GM18499 (cell line): Measurements from ENCODE around the gene MMS19.

Experiments
- ATAC-seq: cut with Tn5 transposase; IDR thresholded peaks from one replicate; pipeline ENCODE4 v1.9.1; 2021; ENCODE audit warnings: moderate number of reproducible peaks; ENCODE audit not compliant: insufficient read depth, unreplicated experiment

Gene MMS19

DNA sequence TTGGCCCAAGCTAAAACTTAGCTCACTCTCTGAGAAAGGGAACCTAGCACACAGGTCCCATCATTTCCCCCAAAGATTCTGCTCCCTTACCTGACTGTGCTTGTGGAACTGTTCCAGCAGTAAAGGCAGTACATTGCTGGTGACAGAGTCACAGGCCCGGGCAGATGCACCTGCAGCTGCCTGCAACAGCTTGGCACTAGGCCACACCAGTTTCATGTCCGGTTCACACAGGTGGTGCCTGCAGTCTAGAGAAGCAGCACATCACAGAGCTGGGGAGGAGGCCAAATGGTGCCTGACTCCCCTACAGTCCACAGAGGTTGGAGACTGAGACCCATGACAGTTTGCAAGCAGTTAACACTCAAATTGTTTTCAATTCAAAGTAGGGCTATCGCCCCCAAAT, 30.1 kb downstream of the MMS19 start:
- no peak for ATAC-seq

GRCh38 chr10:97466755-97467154, 31.5 kb downstream of the MMS19 start:
- ATAC-seq: no peak

DNA sequence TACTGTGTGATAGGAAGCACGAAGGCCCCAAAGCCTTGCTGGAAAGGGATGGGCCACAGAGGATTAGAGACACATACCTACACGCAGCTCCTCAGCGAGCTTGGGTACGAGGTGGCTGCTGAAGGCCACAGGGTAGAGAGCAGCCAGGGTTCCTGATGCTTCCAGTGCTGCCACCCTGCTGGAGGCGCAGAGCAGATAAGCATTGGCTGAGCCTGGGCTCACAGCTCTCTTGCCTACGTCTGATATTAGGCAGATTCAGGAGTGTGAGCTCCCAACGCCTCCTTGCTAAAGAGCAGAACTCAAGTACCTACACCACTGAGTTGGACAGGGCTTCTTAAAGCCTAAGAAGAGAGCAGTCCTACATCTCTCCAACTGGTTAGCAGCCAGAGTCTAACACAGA, 32.2 kb downstream of the MMS19 start:
- no peak for ATAC-seq

- no peak for ATAC-seq
Measured at GRCh38 chr10:97464226-97464625, 34.0 kb downstream of the MMS19 start.

- no peak for ATAC-seq
Measured at GRCh38 chr10:97463363-97464132, 34.7 kb downstream of the MMS19 start.

DNA sequence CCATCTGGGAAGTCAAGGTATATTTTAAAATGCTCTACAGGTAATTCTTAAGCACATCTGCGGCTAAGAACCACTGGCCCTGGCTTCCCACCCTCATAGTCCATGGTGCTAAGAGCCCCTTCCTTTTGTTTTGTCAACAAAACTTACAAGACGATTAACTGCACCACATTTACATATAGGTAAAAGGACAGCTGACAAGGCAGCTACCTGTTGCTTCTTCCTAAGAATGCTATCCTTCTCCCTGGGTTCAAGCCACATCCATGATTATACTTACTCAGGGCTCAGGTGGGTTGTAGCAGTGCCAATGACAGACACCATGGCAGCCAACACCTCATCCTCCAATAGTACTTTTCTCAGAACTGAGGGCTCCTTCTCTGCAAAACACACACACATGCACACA, 35.9 kb downstream of the MMS19 start:
- ATAC-seq: no peak

DNA sequence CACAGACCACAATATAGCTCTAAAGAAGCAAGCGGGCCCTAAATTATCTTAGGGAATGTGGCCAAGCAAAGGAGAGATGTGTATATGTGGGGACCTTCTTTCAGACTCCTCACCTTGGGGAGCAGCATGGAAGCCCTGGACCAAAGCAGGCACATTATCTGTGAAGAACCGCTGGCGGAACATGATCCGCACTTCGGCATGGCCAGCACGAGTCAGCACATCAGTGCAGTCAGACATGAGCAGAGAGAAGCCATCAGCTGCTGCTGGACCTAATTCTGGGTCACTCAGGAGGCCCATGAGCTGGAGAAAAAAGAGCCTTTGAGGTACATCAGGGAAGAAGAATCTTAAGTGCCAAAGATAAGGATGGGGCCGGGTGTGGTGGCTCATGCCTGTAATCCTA, 38.3 kb downstream of the MMS19 start:
- ATAC-seq: no peak

DNA sequence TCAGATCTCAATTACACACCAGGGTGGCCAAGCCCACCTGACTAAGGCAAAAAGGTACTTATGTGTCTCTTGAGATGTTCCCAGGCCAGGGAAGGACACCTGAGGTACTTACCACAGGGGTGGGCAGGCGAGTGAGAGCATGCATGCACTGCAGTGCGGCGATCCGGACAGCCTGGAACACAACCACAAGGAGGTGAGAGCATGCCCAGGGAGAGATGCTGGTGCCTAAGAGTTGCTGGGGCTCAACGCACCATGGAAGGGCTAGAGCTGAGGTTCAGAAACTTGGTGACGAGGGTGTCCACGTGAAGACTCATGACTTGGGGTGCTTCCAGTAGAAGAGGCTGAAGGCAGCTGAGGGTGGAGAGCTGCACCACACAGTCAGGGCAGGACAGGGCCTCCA, 39.1 kb downstream of the MMS19 start:
- ATAC-seq: no peak

- no peak for ATAC-seq
Measured at GRCh38 chr10:97456686-97457065, 41.5 kb downstream of the MMS19 start.

GRCh38 chr10:97456034-97456685, 42.1 kb downstream of the MMS19 start:
- no peak for ATAC-seq

GRCh38 chr10:97454330-97455036, 43.7 kb downstream of the MMS19 start:
- ATAC-seq: no peak

DNA sequence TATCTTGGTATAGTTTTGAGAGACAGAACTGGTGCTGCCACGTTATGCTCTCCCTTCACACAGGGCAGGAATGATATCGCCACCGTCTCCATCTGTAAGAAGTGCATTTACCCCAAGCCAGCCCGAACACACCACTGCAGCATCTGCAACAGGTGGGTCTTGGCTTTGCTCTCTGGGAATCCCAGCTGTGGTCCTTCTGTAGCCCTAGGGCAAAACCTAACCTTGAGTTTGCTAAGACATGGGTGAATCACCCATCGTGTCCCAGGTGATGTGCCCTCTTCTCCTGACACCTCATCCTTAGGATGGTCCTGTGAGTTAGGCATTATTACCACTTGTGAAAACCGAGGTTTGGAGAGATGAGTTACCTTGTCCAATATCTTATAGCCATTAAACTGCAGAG, 45.9 kb downstream of the MMS19 start:
- no peak for ATAC-seq

DNA sequence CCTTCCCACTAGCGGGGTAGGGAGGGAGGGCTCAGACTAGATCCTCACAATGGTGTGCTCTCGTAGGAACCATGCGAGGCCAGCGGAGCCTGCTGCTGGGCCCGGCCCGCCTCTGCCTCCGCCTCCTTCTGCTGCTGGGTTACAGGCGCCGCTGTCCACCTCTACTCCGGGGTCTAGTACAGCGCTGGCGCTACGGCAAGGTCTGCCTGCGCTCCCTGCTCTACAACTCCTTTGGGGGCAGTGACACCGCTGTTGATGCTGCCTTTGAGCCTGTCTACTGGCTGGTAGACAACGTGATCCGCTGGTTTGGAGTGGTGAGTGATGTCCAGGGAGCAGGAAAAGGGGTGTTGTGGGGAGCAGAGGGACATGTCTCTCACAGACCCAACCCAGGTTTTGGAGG, 46.6 kb downstream of the MMS19 start:
- no peak for ATAC-seq

- ATAC-seq: no peak
Measured at GRCh38 chr10:97450828-97451227, 47.4 kb downstream of the MMS19 start.

DNA sequence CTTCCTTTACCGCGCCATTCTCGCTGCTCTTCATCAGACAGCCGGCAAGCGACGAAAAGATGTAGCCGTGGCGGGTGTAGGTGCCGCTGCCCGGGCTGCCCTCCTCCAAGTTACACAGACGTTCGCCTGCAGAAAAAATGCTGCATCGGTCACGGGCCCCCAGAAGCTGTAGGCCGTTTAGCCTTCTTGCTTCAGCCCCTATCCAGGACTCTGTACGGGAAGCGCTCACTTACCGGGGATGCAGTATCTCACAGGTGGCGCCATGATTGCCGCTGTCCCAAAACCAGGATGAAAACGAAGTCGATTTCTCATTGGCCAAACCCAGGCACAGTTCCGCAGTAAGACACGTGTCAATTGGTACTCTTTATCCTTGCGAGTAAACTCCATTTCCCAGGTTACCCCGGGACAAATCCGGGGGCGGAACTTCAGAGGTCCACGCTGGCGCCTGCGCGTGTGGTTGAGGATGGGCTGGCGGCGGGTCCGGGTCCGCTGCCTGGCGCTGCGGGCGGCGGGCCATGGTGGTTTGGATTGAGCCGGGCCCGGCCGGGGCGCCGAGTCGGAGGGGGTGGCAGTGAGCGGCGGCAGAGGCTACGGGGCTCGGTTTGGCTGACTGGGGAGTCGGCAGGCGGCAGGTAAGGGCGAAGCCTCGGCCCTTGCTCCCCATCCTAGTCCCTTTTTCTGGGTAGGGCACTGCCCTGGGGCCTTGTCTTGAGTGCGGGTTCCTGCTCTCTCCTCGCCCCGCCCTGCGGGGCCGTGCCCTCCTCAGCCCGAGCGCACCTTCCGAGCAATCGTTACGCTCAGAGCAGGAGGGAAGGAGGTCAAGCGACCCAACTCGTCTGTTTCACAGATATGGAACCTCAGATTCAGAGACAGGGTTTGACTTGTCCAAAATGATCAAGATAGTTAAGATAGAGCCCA, 52.2 kb downstream of the MMS19 start, which contains the start of the genes EXOSC1 and ZDHHC16:
Gene EXOSC1, minus strand, starts transcription at position 285 of the 918 bp plus-strand sequence. Its CDS starts 21 bp downstream, at position 264.
Gene ZDHHC16, plus strand, starts transcription at position 454 of the 918 bp plus-strand sequence. CDS start 5,501 bp downstream, outside the sequence.
- ATAC-seq: peak; percentile 86

GRCh38 chr10:97445357-97445721, 52.9 kb downstream of the MMS19 start:
- ATAC-seq: no peak

DNA sequence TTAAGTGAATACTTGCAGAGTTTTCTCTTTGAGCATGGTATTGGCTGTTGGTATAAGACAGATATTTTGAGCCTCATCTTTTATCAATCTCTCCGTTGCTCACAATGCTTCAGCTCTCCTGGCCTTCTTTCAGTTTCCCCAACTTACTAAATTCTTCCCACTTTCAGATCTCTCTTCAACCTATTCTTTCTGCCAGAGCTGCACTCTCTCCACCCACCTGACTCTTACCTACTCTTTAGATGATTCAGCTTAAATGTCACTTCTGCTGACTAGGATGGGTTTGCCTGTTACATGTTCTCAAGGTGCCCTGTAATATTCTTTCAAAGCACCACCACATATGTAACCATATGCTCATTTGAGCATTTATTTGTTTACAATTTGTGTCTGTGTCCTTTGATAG, 54.0 kb downstream of the MMS19 start:
- no peak for ATAC-seq

GRCh38 chr10:97442277-97442676, 55.9 kb downstream of the MMS19 start:
- ATAC-seq: no peak

- ATAC-seq: no peak
Measured at GRCh38 chr10:97435211-97435610, 63.0 kb downstream of the MMS19 start.

DNA sequence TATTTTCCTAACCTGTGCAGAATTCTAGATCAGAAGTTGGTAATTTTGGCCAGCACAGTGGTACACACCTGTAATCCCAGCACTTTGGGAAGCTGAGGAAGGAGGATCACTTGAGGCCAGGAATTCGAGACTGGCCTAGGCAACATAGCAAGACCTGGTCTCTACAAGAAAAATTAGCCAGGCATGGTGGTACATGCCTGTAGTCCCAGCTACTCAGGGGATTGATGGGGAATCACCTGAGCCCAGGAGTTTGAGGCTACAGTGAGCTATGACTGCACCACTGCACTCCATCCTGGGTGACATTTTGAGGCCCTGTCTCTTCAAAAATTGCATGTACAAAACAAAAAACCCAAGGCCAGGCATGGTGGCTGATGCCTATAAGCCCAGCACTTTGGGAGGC, 63.7 kb downstream of the MMS19 start:
- ATAC-seq: no peak
